Adipocyte (in vitro differentiated cells): Measurements from ENCODE around the gene CA9.

ENCODE experiments used
- DNase-seq: peaks from one replicate; pipeline ENCODE4 v3.0.0-alpha.2; 2015; ENCODE audit warnings: low read depth
- H3K27me3 ChIP-seq: replicated peaks from 2 replicates; pipeline ENCODE4 v1.7.0; 2013; ENCODE audit warnings: mild to moderate bottlenecking, low read length, moderate library complexity; ENCODE audit not compliant: control insufficient read depth, insufficient read depth
- H3K36me3 ChIP-seq: 2 replicates; pipeline ENCODE4 v1.7.0; 2013; ENCODE audit warnings: low read length, mild to moderate bottlenecking, moderate library complexity; ENCODE audit not compliant: control insufficient read depth, insufficient read depth, severe bottlenecking
- H3K4me1 ChIP-seq: 2 replicates; pipeline ENCODE4 v1.7.0; 2013; ENCODE audit warnings: mild to moderate bottlenecking, low read length, moderate library complexity; ENCODE audit not compliant: control insufficient read depth, insufficient read depth
- H3K4me3 ChIP-seq: 2 replicates; pipeline ENCODE4 v1.7.0; 2013; ENCODE audit warnings: mild to moderate bottlenecking, low read length, moderate library complexity
- H3K9ac ChIP-seq: 2 replicates; pipeline ENCODE4 v1.7.0; 2013; ENCODE audit warnings: mild to moderate bottlenecking, low read length, moderate library complexity
- H3K9me3 ChIP-seq: 2 replicates; pipeline ENCODE4 v1.7.0; 2013; ENCODE audit warnings: mild to moderate bottlenecking, low read length, moderate library complexity; ENCODE audit not compliant: control insufficient read depth

The CA9 gene

GRCh38 chr9:35653611-35654010 is 20.1 kb upstream of the CA9 start:
- H3K27me3 ChIP-seq: no peaks in the 10 kb centered on the region
- peaks cover 50% of the 10 kb centered on the region for H3K4me1 ChIP-seq
- H3K36me3 ChIP-seq: no peaks in the 10 kb centered on the region
- no peak for DNase-seq
- H3K9ac ChIP-seq: peak overlapping the region; percentile 5
- H3K9me3 ChIP-seq: no peaks in the 10 kb centered on the region
- no peak overlapping the region for H3K4me3 ChIP-seq

- peaks cover 43% of the 10 kb centered on the region for H3K4me1 ChIP-seq
- peaks cover 14% of the 10 kb centered on the region for H3K36me3 ChIP-seq
- H3K9ac ChIP-seq: no peak overlapping the region
- no peak for DNase-seq
- H3K9me3 ChIP-seq: no peaks in the 10 kb centered on the region
- H3K4me3 ChIP-seq: no peak overlapping the region
- no peaks in the 10 kb centered on the region for H3K27me3 ChIP-seq
These were observed 17.4 kb upstream of the CA9 start for GRCh38 chr9:35656348-35656747.

GRCh38 chr9:35656831-35657545 is 16.7 kb upstream of the CA9 start:
- Histone ChIP-seq H3K9ac (peak overlapping the region; percentile 99), H3K4me3 (peak overlapping the region; percentile 64), H3K36me3 (peaks cover 20% of the 10 kb centered on the region), H3K9me3 (no peaks in the 10 kb centered on the region), H3K4me1 (peaks cover 43% of the 10 kb centered on the region), H3K27me3 (no peaks in the 10 kb centered on the region)
- DNase-seq: no peak

GRCh38 chr9:35657546-35658136 is 16.1 kb upstream of the CA9 start, which contains the start of gene RMRP:
Gene RMRP (minus strand): TSS chr9:35658019.
- Histone ChIP-seq H3K27me3 (no peaks in the 10 kb centered on the region), H3K4me1 (peaks cover 38% of the 10 kb centered on the region), H3K4me3 (peak within 1 kb of the TSS; percentile 91), H3K36me3 (peaks cover 20% of the 10 kb centered on the region), H3K9me3 (no peaks in the 10 kb centered on the region), H3K9ac (peak within 1 kb of the TSS; percentile 99)
- peak; percentile 99 for DNase-seq

- peak within 1 kb of the TSS; percentile 91 for H3K4me3 ChIP-seq
- H3K9ac ChIP-seq: peak within 1 kb of the TSS; percentile 99
- H3K36me3 ChIP-seq: peaks cover 20% of the 10 kb centered on the region
- no peaks in the 10 kb centered on the region for H3K9me3 ChIP-seq
- H3K27me3 ChIP-seq: no peaks in the 10 kb centered on the region
- peaks cover 33% of the 10 kb centered on the region for H3K4me1 ChIP-seq
- peak; percentile 95 for DNase-seq
These were observed 15.4 kb upstream of the CA9 start, which contains the start of gene CCDC107 for GRCh38 chr9:35658137-35658967. Gene CCDC107 (plus strand): TSS chr9:35658292. CDS start chr9:35658380, 88 bp downstream.

GRCh38 chr9:35658968-35659220 is 14.8 kb upstream of the CA9 start:
- H3K36me3 ChIP-seq: peaks cover 20% of the 10 kb centered on the region
- no peaks in the 10 kb centered on the region for H3K27me3 ChIP-seq
- H3K9me3 ChIP-seq: no peaks in the 10 kb centered on the region
- peak overlapping the region; percentile 91 for H3K4me3 ChIP-seq
- peaks cover 33% of the 10 kb centered on the region for H3K4me1 ChIP-seq
- peak overlapping the region; percentile 99 for H3K9ac ChIP-seq
- peak; percentile 54 for DNase-seq

- H3K4me3 ChIP-seq: peak overlapping the region; percentile 91
- peaks cover 33% of the 10 kb centered on the region for H3K4me1 ChIP-seq
- no peaks in the 10 kb centered on the region for H3K9me3 ChIP-seq
- H3K9ac ChIP-seq: peak overlapping the region; percentile 99
- DNase-seq: peak; percentile 56
- H3K27me3 ChIP-seq: no peaks in the 10 kb centered on the region
- H3K36me3 ChIP-seq: peaks cover 20% of the 10 kb centered on the region
These were observed 14.4 kb upstream of the CA9 start for GRCh38 chr9:35659340-35659739.

- H3K9me3 ChIP-seq: no peaks in the 10 kb centered on the region
- H3K4me1 ChIP-seq: peaks cover 40% of the 10 kb centered on the region
- H3K9ac ChIP-seq: peak overlapping the region; percentile 99
- DNase-seq: peak; percentile 61
- H3K36me3 ChIP-seq: peaks cover 20% of the 10 kb centered on the region
- H3K4me3 ChIP-seq: no peak overlapping the region
- H3K27me3 ChIP-seq: no peaks in the 10 kb centered on the region
These were observed 12.7 kb upstream of the CA9 start for GRCh38 chr9:35660966-35661415.

- Histone ChIP-seq H3K36me3 (peaks cover 20% of the 10 kb centered on the region), H3K9me3 (no peaks in the 10 kb centered on the region), H3K4me3 (no peak overlapping the region), H3K27me3 (no peaks in the 10 kb centered on the region), H3K9ac (peak overlapping the region; percentile 99), H3K4me1 (peaks cover 40% of the 10 kb centered on the region)
- DNase-seq: no peak
These were observed 11.9 kb upstream of the CA9 start for GRCh38 chr9:35661756-35662350.

GRCh38 chr9:35662437-35662836 is 11.3 kb upstream of the CA9 start:
- no peaks in the 10 kb centered on the region for H3K27me3 ChIP-seq
- H3K36me3 ChIP-seq: peaks cover 20% of the 10 kb centered on the region
- H3K9me3 ChIP-seq: no peaks in the 10 kb centered on the region
- no peak overlapping the region for H3K4me3 ChIP-seq
- peaks cover 35% of the 10 kb centered on the region for H3K4me1 ChIP-seq
- no peak overlapping the region for H3K9ac ChIP-seq
- no peak for DNase-seq
